HepG2 (cell line): Measurements from ENCODE around the gene TET3. TPM values are rescaled to one million over a fixed set of nuclear protein-coding genes. Genes with fewer than 3 reads are reported as not detected.

Experiments used
- ATAC-seq: fragments of 200-7000 bp; cut with Tn5 transposase; 3 replicates; pipeline ENCODE4 v1.9.1; 2020; ENCODE audit warnings: mild to moderate bottlenecking, moderate library complexity
- BruUV-seq: library from RNA; stranded (reverse); fragments of 400-500 nt; replicated peaks from 2 replicates; lab custom pipeline; 2021; lab: Mats Ljungman, UMichigan
- CTCF ChIA-PET: fragments of 300-600 bp; formaldehyde crosslinking; extraction: SDS; loops from one replicate; lab custom pipeline; 2021; ENCODE audit warnings: low total read pairs, inconsistent platforms, low intra/inter-chr PET ratio; lab: Yijun Ruan, JAX
- POLR2A ChIA-PET: fragments of 350-600 bp; sonication (Branson Sonifier 250); formaldehyde crosslinking; loops from one replicate; lab custom pipeline; 2020; ENCODE audit warnings: antibody characterized with exemption, inconsistent platforms; lab: Yijun Ruan, JAX
- DNase-seq: peaks from one replicate; pipeline ENCODE4 v3.0.0-alpha.2; 2015; ENCODE audit warnings: low spot score
- FAIRE-seq: peaks from 3 replicates; lab custom pipeline; 2011; peaks lifted over from hg19 to GRCh38; lab: Jason Lieb, UNC
- H2AFZ ChIP-seq: one replicate; pipeline ENCODE4 v1.6.1; 2011; ENCODE audit warnings: low read length, inconsistent platforms
- H3K27ac ChIP-seq: fragments of 300-600 bp; 3 replicates; pipeline ENCODE4 v1.8.0; 2011; ENCODE audit warnings: mixed run types, mild to moderate bottlenecking, mixed read lengths, low read length, inconsistent platforms; ENCODE audit not compliant: insufficient read depth; ENCODE audit errors: extremely low read length
- H3K27me3 ChIP-seq, 2 experiments: fragments of 200-600 bp in 1 of 2; 2 replicates in 1 of 2; 3 replicates in 1 of 2; pipeline versions ENCODE4 v1.6.0 to v1.8.0; 2011; ENCODE audit warnings: low read length in 2 of 2, mild to moderate bottlenecking in 2 of 2, moderate library complexity in 2 of 2, inconsistent platforms in 1 of 2; ENCODE audit not compliant: insufficient read depth in 2 of 2, control insufficient read depth in 1 of 2
- H3K36me3 ChIP-seq, 2 experiments: fragments of 200-600 bp in 1 of 2; replicated peaks in 1 of 2; 2 replicates in 1 of 2; 3 replicates in 1 of 2; pipeline versions ENCODE4 v1.5.1 to v1.8.0; 2011; ENCODE audit warnings: low read length in 2 of 2, inconsistent platforms in 1 of 2; ENCODE audit not compliant: insufficient read depth in 2 of 2, control insufficient read depth in 1 of 2
- H3K4me1 ChIP-seq: 2 replicates; pipeline ENCODE4 v1.5.1; 2012; ENCODE audit warnings: low read length, inconsistent platforms; ENCODE audit not compliant: insufficient read depth
- H3K4me2 ChIP-seq: 2 replicates; pipeline ENCODE4 v1.6.0; 2011; ENCODE audit warnings: low read depth, low read length, inconsistent platforms
- H3K4me3 ChIP-seq, 3 experiments: fragments of 200-600 bp in 1 of 3; sonication (generic), shearing (Covaris generic) in 1 of 3; replicated peaks in 1 of 3; 2 replicates each; pipeline ENCODE4 v1.5.1; 2011 to 2016; ENCODE audit warnings: low read length in 3 of 3, inconsistent platforms in 2 of 3, low read depth in 2 of 3, mild to moderate bottlenecking in 2 of 3, control low read depth in 1 of 3, mixed read lengths in 1 of 3; ENCODE audit not compliant: insufficient read depth in 1 of 3
- H3K79me2 ChIP-seq: one replicate; pipeline ENCODE4 v1.6.1; 2011; ENCODE audit warnings: low read length, inconsistent platforms; ENCODE audit not compliant: insufficient read depth
- H3K9ac ChIP-seq: 2 replicates; pipeline ENCODE4 v1.6.0; 2011; ENCODE audit warnings: mild to moderate bottlenecking, low read depth, low read length, inconsistent platforms; ENCODE audit not compliant: insufficient read depth
- H3K9me3 ChIP-seq: 2 replicates; pipeline ENCODE4 v1.5.1; 2012; ENCODE audit warnings: mild to moderate bottlenecking, low read length
- H4K20me1 ChIP-seq: 2 replicates; pipeline ENCODE4 v1.6.0; 2011; ENCODE audit warnings: inconsistent platforms, mild to moderate bottlenecking, low read length, moderate library complexity; ENCODE audit not compliant: insufficient read depth
- FIP1L1 ChIP-seq: fragments of 200-400 bp; formaldehyde crosslinking; IDR thresholded peaks from 2 replicates; pipeline ENCODE4 v1.6.1; 2018; ENCODE audit warnings: low read depth, mild to moderate bottlenecking, low read length, moderate library complexity, borderline replicate concordance; ENCODE audit not compliant: insufficient read depth
- MTF2 ChIP-seq: sonication (generic); formaldehyde crosslinking; IDR thresholded peaks from 2 replicates; pipeline ENCODE4 v1.5.0; 2020; ENCODE audit warnings: missing genetic modification reagents, borderline replicate concordance
- NKX3-1 ChIP-seq: sonication (generic); formaldehyde crosslinking; IDR thresholded peaks from 2 replicates; pipeline ENCODE4 v1.5.0; 2020; ENCODE audit warnings: missing genetic modification reagents
- PCBP1 ChIP-seq: fragments of 200-400 bp; formaldehyde crosslinking; IDR thresholded peaks from 2 replicates; pipeline ENCODE4 v1.6.1; 2017; ENCODE audit warnings: mild to moderate bottlenecking, low read depth, low read length, borderline replicate concordance
- POLR2AphosphoS2 ChIP-seq: IDR thresholded peaks from 2 replicates; pipeline ENCODE4 v1.6.1; 2011; ENCODE audit warnings: low read depth, low read length, improper control_type of control experiment
- RAD21 ChIP-seq: fragments of 450-650 bp; formaldehyde crosslinking; IDR thresholded peaks from 2 replicates; pipeline ENCODE4 v1.5.0; 2020; ENCODE audit warnings: mild to moderate bottlenecking
- RARG ChIP-seq: sonication (generic); formaldehyde crosslinking; IDR thresholded peaks from 2 replicates; pipeline ENCODE4 v1.4.0; 2020; ENCODE audit warnings: low read depth, mild to moderate bottlenecking, missing genetic modification reagents
- SIX1 ChIP-seq: sonication (generic); formaldehyde crosslinking; IDR thresholded peaks from 2 replicates; pipeline ENCODE4 v1.4.0; 2020; ENCODE audit warnings: missing genetic modification reagents, borderline replicate concordance
- SRSF1 ChIP-seq: fragments of 200-400 bp; formaldehyde crosslinking; optimal IDR thresholded peaks from 2 replicates; pipeline ENCODE3; 2017; ENCODE audit warnings: mild to moderate bottlenecking, low read depth, low read length, moderate library complexity
- SSRP1 ChIP-seq: IDR thresholded peaks from 2 replicates; pipeline ENCODE4 v1.6.1; 2016; ENCODE audit warnings: control low read depth
- ZNF30 ChIP-seq: sonication (generic); formaldehyde crosslinking; IDR thresholded peaks from 2 replicates; pipeline ENCODE4 v1.5.0; 2020; ENCODE audit warnings: mild to moderate bottlenecking, missing genetic modification reagents
- ZNF749 ChIP-seq: sonication (generic); formaldehyde crosslinking; IDR thresholded peaks from 2 replicates; pipeline ENCODE4 v1.8.0; 2022; ENCODE audit warnings: mild to moderate bottlenecking, missing genetic modification reagents, moderate library complexity, borderline replicate concordance
- ZNF841 ChIP-seq: sonication (generic); formaldehyde crosslinking; IDR thresholded peaks from 2 replicates; pipeline ENCODE4 v1.8.1; 2023; ENCODE audit warnings: missing genetic modification reagents, borderline replicate concordance
- WGBS: methylation state at CpG from one replicate; pipeline ENCODE4 v1.1.6; 2017; ENCODE audit warnings: low lambda C conversion rate; 5-methylcytosine and 5-hydroxymethylcytosine counted together
- in situ Hi-C: cut with HindIII; loops from 2 replicates; pipeline ENCODE4 v1.10.0; 2017; ENCODE audit warnings: low pct_unique_long_range_greater_than_20kb; ENCODE audit not compliant: extremely low pct_ligation_motif_present
- intact Hi-C: fragments of 100-400 bp; cut with micrococcal nuclease; formaldehyde crosslinking; loops from one replicate; pipeline ENCODE4 v1.10.0; 2022; ENCODE audit not compliant: unreplicated experiment
- polyA plus RNA-seq, 8 experiments: library from polyadenylated mRNA; depleted of rRNA in 3 of 8; stranded (reverse) in 7 of 8; unstranded in 1 of 8; fragments of >200 nt; fragmentation: Illumina TruSeq in 4 of 8; extraction: Trizol in 4 of 8; gene quantifications; 2 replicates each; pipeline versions ENCODE4 v1.2.1 to v1.2.3, GENCODE V29; 2011 to 2016; ENCODE audit warnings: low read depth in 4 of 8, missing spikeins in 1 of 8, mixed read lengths in 1 of 8; ENCODE audit not compliant: insufficient read depth in 1 of 8
- total RNA-seq, 5 experiments: library from RNA; depleted of rRNA; stranded (reverse); fragments of >200 nt; fragmentation: Illumina TruSeq; extraction: Trizol; gene quantifications; 2 replicates each; pipeline ENCODE4 v1.2.3, GENCODE V29; 2016; ENCODE audit warnings: low read depth in 1 of 5
- TF ChIP-seq, protein P1 (sequence below): sonication (generic); formaldehyde crosslinking; IDR thresholded peaks from 2 replicates; pipeline ENCODE4 v1.4.0; 2020; ENCODE audit warnings: mild to moderate bottlenecking, missing genetic modification reagents
- TF ChIP-seq, protein P2 (sequence below): sonication (generic); formaldehyde crosslinking; IDR thresholded peaks from 2 replicates; pipeline ENCODE4 v1.4.0; 2020; ENCODE audit warnings: mild to moderate bottlenecking, missing genetic modification reagents
- TF ChIP-seq, protein P3 (sequence below): sonication (generic); formaldehyde crosslinking; IDR thresholded peaks from 2 replicates; pipeline ENCODE4 v1.5.0; 2020; ENCODE audit warnings: mild to moderate bottlenecking, missing genetic modification reagents
- TF ChIP-seq, protein P4 (sequence below), 2 experiments: fragments of 450-650 bp in 1 of 2; sonication (generic) in 1 of 2; formaldehyde crosslinking; IDR thresholded peaks; 2 replicates each; pipeline versions ENCODE4 v1.5.0 to v1.8.0; 2020 to 2022; ENCODE audit warnings: mild to moderate bottlenecking in 1 of 2, missing genetic modification reagents in 1 of 2

Gene TET3
- total and polyA plus RNA-seq, 2 of the 13 experiments (the other 11 are each of a cell fraction or from before 2014, with no cell fraction given) = 4.3 to 6.8 TPM

DNA sequence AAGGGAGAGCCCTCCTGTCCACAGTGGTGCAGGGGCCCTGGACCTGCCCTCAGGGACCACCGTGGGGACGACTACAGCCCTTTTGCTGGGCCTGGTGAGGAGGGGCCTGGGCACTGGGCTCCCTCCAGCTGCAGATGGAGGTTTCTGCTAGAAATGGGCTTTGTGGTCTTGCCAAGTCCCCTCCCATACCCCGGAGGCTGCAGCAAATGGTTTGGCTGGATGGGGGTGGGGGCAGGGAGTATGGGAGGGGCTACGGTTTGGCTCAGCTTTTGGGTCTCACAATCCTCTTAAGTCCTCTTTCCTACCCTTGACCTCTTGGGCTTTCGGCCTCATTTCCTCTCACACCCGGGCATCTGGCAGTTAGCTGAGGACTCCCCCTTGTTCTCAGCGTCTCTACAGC, 21.7 kb downstream of the TET3 start:
- peaks cover 15 to 35% of the 10 kb centered on the region in 2 experiments for H3K36me3 ChIP-seq
- FAIRE-seq (no peak), DNase-seq (no peak), ATAC-seq (no peak)
- H3K27ac ChIP-seq = no peak overlapping the region
- CTCF ChIA-PET = no interaction called here
- in situ Hi-C loops = no loop called here
- H3K9me3 ChIP-seq = no peaks in the 10 kb centered on the region
- WGBS = 99% methylated on average over 6 of the region's 7 CpGs
- BruUV-seq = no TSS peak
- no peak overlapping the region for H3K4me3 ChIP-seq
- peaks cover 7% of the 10 kb centered on the region for H3K79me2 ChIP-seq
- no peak overlapping the region for H3K9ac ChIP-seq
- intact Hi-C loops = no loop called here
- peaks cover 8% of the 10 kb centered on the region; the same call in 1 of the 2 replicates for H4K20me1 ChIP-seq
- H3K27me3 ChIP-seq = no peaks in the 10 kb centered on the region
- TF ChIP-seq ZNF841 (no peak), ZNF30 (CRISPR knock-in tag) (no peak), ZNF749 (CRISPR knock-in tag) (no peak), FIP1L1 (no peak), RARG (CRISPR knock-in tag) (no peak), SIX1 (CRISPR knock-in tag) (no peak), MTF2 (no peak), SRSF1 (no peak), SSRP1 (CRISPR knock-in tag) (no peak), RAD21 (no peak), POLR2AphosphoS2 (no peak), NKX3-1 (no peak), PCBP1 (no peak)
- TF ChIP-seq, protein P1, sequence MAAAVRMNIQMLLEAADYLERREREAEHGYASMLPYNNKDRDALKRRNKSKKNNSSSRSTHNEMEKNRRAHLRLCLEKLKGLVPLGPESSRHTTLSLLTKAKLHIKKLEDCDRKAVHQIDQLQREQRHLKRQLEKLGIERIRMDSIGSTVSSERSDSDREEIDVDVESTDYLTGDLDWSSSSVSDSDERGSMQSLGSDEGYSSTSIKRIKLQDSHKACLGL = no peak
- TF ChIP-seq, protein P2, sequence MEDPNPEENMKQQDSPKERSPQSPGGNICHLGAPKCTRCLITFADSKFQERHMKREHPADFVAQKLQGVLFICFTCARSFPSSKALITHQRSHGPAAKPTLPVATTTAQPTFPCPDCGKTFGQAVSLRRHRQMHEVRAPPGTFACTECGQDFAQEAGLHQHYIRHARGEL (CRISPR knock-in tag) = no peak
- TF ChIP-seq, protein P3, sequence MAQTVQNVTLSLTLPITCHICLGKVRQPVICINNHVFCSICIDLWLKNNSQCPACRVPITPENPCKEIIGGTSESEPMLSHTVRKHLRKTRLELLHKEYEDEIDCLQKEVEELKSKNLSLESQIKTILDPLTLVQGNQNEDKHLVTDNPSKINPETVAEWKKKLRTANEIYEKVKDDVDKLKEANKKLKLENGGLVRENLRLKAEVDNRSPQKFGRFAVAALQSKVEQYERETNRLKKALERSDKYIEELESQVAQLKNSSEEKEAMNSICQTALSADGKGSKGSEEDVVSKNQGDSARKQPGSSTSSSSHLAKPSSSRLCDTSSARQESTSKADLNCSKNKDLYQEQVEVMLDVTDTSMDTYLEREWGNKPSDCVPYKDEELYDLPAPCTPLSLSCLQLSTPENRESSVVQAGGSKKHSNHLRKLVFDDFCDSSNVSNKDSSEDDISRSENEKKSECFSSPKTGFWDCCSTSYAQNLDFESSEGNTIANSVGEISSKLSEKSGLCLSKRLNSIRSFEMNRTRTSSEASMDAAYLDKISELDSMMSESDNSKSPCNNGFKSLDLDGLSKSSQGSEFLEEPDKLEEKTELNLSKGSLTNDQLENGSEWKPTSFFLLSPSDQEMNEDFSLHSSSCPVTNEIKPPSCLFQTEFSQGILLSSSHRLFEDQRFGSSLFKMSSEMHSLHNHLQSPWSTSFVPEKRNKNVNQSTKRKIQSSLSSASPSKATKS (CRISPR knock-in tag) = no peak
- TF ChIP-seq, protein P4, sequence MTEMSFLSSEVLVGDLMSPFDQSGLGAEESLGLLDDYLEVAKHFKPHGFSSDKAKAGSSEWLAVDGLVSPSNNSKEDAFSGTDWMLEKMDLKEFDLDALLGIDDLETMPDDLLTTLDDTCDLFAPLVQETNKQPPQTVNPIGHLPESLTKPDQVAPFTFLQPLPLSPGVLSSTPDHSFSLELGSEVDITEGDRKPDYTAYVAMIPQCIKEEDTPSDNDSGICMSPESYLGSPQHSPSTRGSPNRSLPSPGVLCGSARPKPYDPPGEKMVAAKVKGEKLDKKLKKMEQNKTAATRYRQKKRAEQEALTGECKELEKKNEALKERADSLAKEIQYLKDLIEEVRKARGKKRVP (CRISPR knock-in tag; IDR thresholded peaks at IDR 0.05) = no peak
- peaks cover 17% of the 10 kb centered on the region for H3K4me1 ChIP-seq
- H3K4me2 ChIP-seq = no peak overlapping the region
- POLR2A ChIA-PET = no interaction called here
- H2AFZ ChIP-seq = no peak overlapping the region
